GM19239 (cell line): ENCODE measurements around the gene VPS26B.
"Not testable (repeated sequence)": the region's sequence is repeated elsewhere in the genome, so short reads cannot be mapped to it uniquely, and the experiment has no call there.

ENCODE experiments used
- DNase-seq: peaks from one replicate; pipeline ENCODE4 v3.0.0; 2011; ENCODE audit warnings: low spot score; ENCODE audit not compliant: insufficient read length
- FAIRE-seq: peaks from 2 replicates; lab custom pipeline; 2011; peaks lifted over from hg19 to GRCh38; lab: Jason Lieb, UNC

VPS26B gene

GRCh38 chr11:134276396-134277182, 52.1 kb downstream of the VPS26B start:
- FAIRE-seq (no peak), DNase-seq (no peak)

GRCh38 chr11:134277183-134278001, 52.9 kb downstream of the VPS26B start:
- FAIRE-seq: peak; percentile 26
- no peak for DNase-seq

GRCh38 chr11:134278356-134278755, 53.9 kb downstream of the VPS26B start:
- no peak for FAIRE-seq

GRCh38 chr11:134281635-134282034, 57.2 kb downstream of the VPS26B start:
- not testable (repeated sequence) for DNase-seq, FAIRE-seq

More at GRCh38 chr11:134278356-134278755, 53.9 kb downstream of the VPS26B start:
- DNase-seq: no peak

- FAIRE-seq: no peak
- DNase-seq: no peak
Observed at GRCh38 chr11:134282121-134283045, 57.9 kb downstream of the VPS26B start.

- no peak for FAIRE-seq
Observed at GRCh38 chr11:134283461-134284230, 59.2 kb downstream of the VPS26B start.

GRCh38 chr11:134284349-134284748, 59.9 kb downstream of the VPS26B start:
- not testable (repeated sequence) for DNase-seq, FAIRE-seq

More at GRCh38 chr11:134283461-134284230, 59.2 kb downstream of the VPS26B start:
- DNase-seq: no peak

GRCh38 chr11:134287561-134287960, 63.1 kb downstream of the VPS26B start:
- FAIRE-seq (no peak), DNase-seq (no peak)

GRCh38 chr11:134288486-134288885, 64.0 kb downstream of the VPS26B start:
- DNase-seq: no peak
- FAIRE-seq: no peak

GRCh38 chr11:134289167-134289566, 64.7 kb downstream of the VPS26B start:
- no peak for FAIRE-seq

GRCh38 chr11:134289789-134290188, 65.3 kb downstream of the VPS26B start:
- DNase-seq (no peak), FAIRE-seq (no peak)

More at GRCh38 chr11:134289167-134289566, 64.7 kb downstream of the VPS26B start:
- DNase-seq: no peak

- DNase-seq (no peak), FAIRE-seq (no peak)
Observed at GRCh38 chr11:134290646-134291045, 66.2 kb downstream of the VPS26B start.

GRCh38 chr11:134291196-134291595, 66.7 kb downstream of the VPS26B start:
- no peak for DNase-seq
- FAIRE-seq: no peak

- DNase-seq (no peak), FAIRE-seq (no peak)
Observed at GRCh38 chr11:134292661-134293060, 68.2 kb downstream of the VPS26B start.

- DNase-seq: no peak
- FAIRE-seq: no peak
Observed at GRCh38 chr11:134293119-134294113, 68.9 kb downstream of the VPS26B start.

GRCh38 chr11:134294664-134295063, 70.2 kb downstream of the VPS26B start:
- FAIRE-seq: no peak
- no peak for DNase-seq
